NCI-H2227 (cell line): ENCODE results near the gene VWA2.

Experiments used
- DNase-seq: peaks from one replicate; lab custom pipeline; 2025; ENCODE audit not compliant: unreplicated experiment; lab: John Stamatoyannopoulos, UW

The VWA2 gene

GRCh38 chr10:114340816-114341215 lies 101.8 kb downstream of the VWA2 start:
- no peak for DNase-seq
